Karpas-422 (cell line): ENCODE results near the gene CALML5. TPM values are rescaled to one million over a fixed set of nuclear protein-coding genes. Genes with fewer than 3 reads are reported as not detected.

Experiments
- DNase-seq: peaks from one replicate; pipeline ENCODE4 v3.0.0-alpha.2; 2015
- H2AFZ ChIP-seq: fragments of 200-600 bp; sonication (generic); 2 replicates; pipeline ENCODE4 v1.6.1; 2014; ENCODE audit warnings: antibody characterized with exemption, low read length, mixed read lengths
- H3K27ac ChIP-seq: fragments of 200-600 bp; sonication (generic); 2 replicates; pipeline ENCODE4 v1.5.1; 2014; ENCODE audit warnings: mild to moderate bottlenecking, low read length, moderate library complexity
- H3K27me3 ChIP-seq: fragments of 200-600 bp; sonication (generic); 2 replicates; pipeline ENCODE4 v1.6.1; 2014; ENCODE audit warnings: low read length, mixed read lengths
- H3K36me3 ChIP-seq: fragments of 200-600 bp; sonication (generic); 2 replicates; pipeline ENCODE4 v1.6.1; 2014; ENCODE audit warnings: low read length, mixed read lengths; ENCODE audit not compliant: insufficient read depth
- H3K4me1 ChIP-seq: fragments of 200-600 bp; sonication (generic); 2 replicates; pipeline ENCODE4 v1.6.1; 2014; ENCODE audit warnings: mild to moderate bottlenecking, low read length, mixed read lengths
- H3K4me2 ChIP-seq: fragments of 200-600 bp; sonication (generic); 2 replicates; pipeline ENCODE4 v1.6.1; 2014; ENCODE audit warnings: low read length, low read depth, mild to moderate bottlenecking; ENCODE audit not compliant: poor library complexity, severe bottlenecking
- H3K4me3 ChIP-seq: fragments of 200-600 bp; sonication (generic); 2 replicates; pipeline ENCODE4 v1.5.1; 2014; ENCODE audit warnings: mild to moderate bottlenecking, antibody characterized with exemption, low read length, mixed read lengths
- H3K79me2 ChIP-seq: fragments of 200-600 bp; sonication (generic); 2 replicates; pipeline ENCODE4 v1.6.1; 2014; ENCODE audit warnings: mild to moderate bottlenecking, low read length, mixed read lengths
- H3K9ac ChIP-seq: fragments of 200-600 bp; sonication (generic); 2 replicates; pipeline ENCODE4 v1.6.0; 2014; ENCODE audit warnings: low read length
- H3K9me2 ChIP-seq: fragments of 200-600 bp; sonication (generic), shearing (Covaris generic); replicated peaks from 2 replicates; pipeline ENCODE4 v1.6.0; 2014; ENCODE audit warnings: mild to moderate bottlenecking, low read length, moderate library complexity; ENCODE audit not compliant: insufficient read depth
- H3K9me3 ChIP-seq: fragments of 300-700, 200-600 bp; sonication (generic); 2 replicates; pipeline ENCODE4 v1.6.1; 2014; ENCODE audit warnings: low read length, mixed read lengths
- H4K20me1 ChIP-seq: fragments of 200-600 bp; sonication (generic); 2 replicates; pipeline ENCODE4 v1.6.1; 2014; ENCODE audit warnings: mild to moderate bottlenecking, antibody characterized with exemption, low read length, low read depth; ENCODE audit not compliant: insufficient read depth
- total RNA-seq: library from RNA; depleted of rRNA; stranded (reverse); fragments of >200 nt; shearing (Covaris generic); gene quantifications from 2 replicates; pipeline ENCODE4 v1.2.3, GENCODE V29; 2014; ENCODE audit warnings: low replicate concordance

The CALML5 gene
- total RNA-seq, 1 experiment from 2014 or later: not detected

- H4K20me1 ChIP-seq: no peaks in the 10 kb centered on the region
These were observed 9.3 kb downstream of the CALML5 start for GRCh38 chr10:5490032-5490431.

GRCh38 chr10:5488272-5489161 lies 10.9 kb downstream of the CALML5 start:
- no peak overlapping the region for H3K4me2 ChIP-seq
- H4K20me1 ChIP-seq: no peaks in the 10 kb centered on the region
- H3K9me3 ChIP-seq: peaks cover 3% of the 10 kb centered on the region; the same call in 1 of the 2 replicates
- no peaks in the 10 kb centered on the region for H3K79me2 ChIP-seq
- no peaks in the 10 kb centered on the region for H3K9me2 ChIP-seq
- no peak overlapping the region for H2AFZ ChIP-seq
- no peak overlapping the region for H3K4me3 ChIP-seq
- no peaks in the 10 kb centered on the region for H3K36me3 ChIP-seq
- peaks cover 4% of the 10 kb centered on the region for H3K4me1 ChIP-seq
- DNase-seq: no peak
- H3K27me3 ChIP-seq: no peaks in the 10 kb centered on the region
- no peak overlapping the region for H3K27ac ChIP-seq
- H3K9ac ChIP-seq: no peak overlapping the region

More at GRCh38 chr10:5490032-5490431, 9.3 kb downstream of the CALML5 start:
- no peaks in the 10 kb centered on the region for H3K36me3 ChIP-seq
- H2AFZ ChIP-seq: no peak overlapping the region
- H3K27me3 ChIP-seq: no peaks in the 10 kb centered on the region
- H3K79me2 ChIP-seq: no peaks in the 10 kb centered on the region
- H3K4me2 ChIP-seq: no peak overlapping the region
- no peak overlapping the region for H3K27ac ChIP-seq
- peaks cover 3% of the 10 kb centered on the region; the same call in 1 of the 2 replicates for H3K9me3 ChIP-seq
- no peak for DNase-seq
- no peaks in the 10 kb centered on the region for H3K9me2 ChIP-seq
- peaks cover 4% of the 10 kb centered on the region for H3K4me1 ChIP-seq
- H3K9ac ChIP-seq: no peak overlapping the region
- H3K4me3 ChIP-seq: no peak overlapping the region

DNA sequence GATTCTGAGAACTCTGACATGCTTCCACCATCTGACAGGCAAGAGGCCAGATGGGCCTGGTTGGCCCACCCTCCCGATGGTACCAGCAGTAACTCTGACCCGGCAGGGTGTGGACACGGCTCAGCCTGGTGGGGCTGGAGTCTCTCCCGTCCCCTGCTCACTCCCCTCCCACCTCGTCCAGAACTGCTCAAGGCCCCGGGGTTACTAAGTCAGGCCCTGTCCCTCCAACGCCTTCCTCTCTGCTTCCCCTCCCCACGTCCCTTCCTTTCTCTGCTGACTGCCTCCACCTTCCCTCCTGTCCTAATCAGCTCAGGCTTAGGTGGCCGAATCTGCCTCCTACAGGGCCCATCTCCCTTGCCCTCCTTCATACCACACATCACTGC lies 12.5 kb downstream of the CALML5 start:
- H3K27me3 ChIP-seq: no peaks in the 10 kb centered on the region
- no peaks in the 10 kb centered on the region for H3K9me2 ChIP-seq
- H3K9me3 ChIP-seq: no peaks in the 10 kb centered on the region
- no peaks in the 10 kb centered on the region for H3K79me2 ChIP-seq
- no peak overlapping the region for H2AFZ ChIP-seq
- peaks cover 4% of the 10 kb centered on the region for H3K4me1 ChIP-seq
- H4K20me1 ChIP-seq: no peaks in the 10 kb centered on the region
- no peak overlapping the region for H3K9ac ChIP-seq
- H3K4me3 ChIP-seq: no peak overlapping the region
- DNase-seq: no peak
- H3K4me2 ChIP-seq: no peak overlapping the region
- H3K36me3 ChIP-seq: no peaks in the 10 kb centered on the region
- H3K27ac ChIP-seq: no peak overlapping the region

GRCh38 chr10:5485948-5486852 lies 13.2 kb downstream of the CALML5 start:
- Histone ChIP-seq H3K27me3 (no peaks in the 10 kb centered on the region), H3K4me2 (no peak overlapping the region), H3K9me2 (no peaks in the 10 kb centered on the region), H2AFZ (no peak overlapping the region), H3K4me3 (no peak overlapping the region), H3K9me3 (no peaks in the 10 kb centered on the region), H3K27ac (no peak overlapping the region), H3K36me3 (no peaks in the 10 kb centered on the region), H3K9ac (no peak overlapping the region), H3K4me1 (peaks cover 4% of the 10 kb centered on the region), H3K79me2 (no peaks in the 10 kb centered on the region), H4K20me1 (no peaks in the 10 kb centered on the region)
- DNase-seq: no peak

DNA sequence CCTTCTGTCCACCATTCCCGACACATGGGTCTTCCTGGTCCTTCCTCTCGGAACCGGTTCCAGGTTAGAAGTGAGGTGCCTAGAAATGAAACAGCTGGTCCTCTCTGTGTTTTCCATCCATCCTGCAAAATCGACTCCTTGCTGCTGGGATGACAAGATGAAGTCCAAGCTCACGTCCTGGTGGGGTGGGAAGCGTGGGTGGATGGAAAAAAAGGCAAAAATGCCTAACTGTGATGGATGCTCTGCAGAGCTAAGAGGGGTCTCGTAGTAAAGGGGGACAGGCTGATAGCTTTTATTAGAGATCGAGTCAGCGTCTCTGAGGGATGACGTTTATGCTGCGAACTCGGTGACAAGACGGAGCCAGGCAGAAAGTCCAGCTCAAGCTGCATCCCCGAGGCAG lies 14.1 kb downstream of the CALML5 start:
- no peaks in the 10 kb centered on the region for H3K9me3 ChIP-seq
- peaks cover 4% of the 10 kb centered on the region for H3K4me1 ChIP-seq
- H3K36me3 ChIP-seq: no peaks in the 10 kb centered on the region
- DNase-seq: no peak
- no peak overlapping the region for H3K27ac ChIP-seq
- no peaks in the 10 kb centered on the region for H3K27me3 ChIP-seq
- H3K9me2 ChIP-seq: no peaks in the 10 kb centered on the region
- no peak overlapping the region for H3K9ac ChIP-seq
- no peak overlapping the region for H2AFZ ChIP-seq
- no peaks in the 10 kb centered on the region for H4K20me1 ChIP-seq
- H3K4me2 ChIP-seq: no peak overlapping the region
- no peak overlapping the region for H3K4me3 ChIP-seq
- no peaks in the 10 kb centered on the region for H3K79me2 ChIP-seq

DNA sequence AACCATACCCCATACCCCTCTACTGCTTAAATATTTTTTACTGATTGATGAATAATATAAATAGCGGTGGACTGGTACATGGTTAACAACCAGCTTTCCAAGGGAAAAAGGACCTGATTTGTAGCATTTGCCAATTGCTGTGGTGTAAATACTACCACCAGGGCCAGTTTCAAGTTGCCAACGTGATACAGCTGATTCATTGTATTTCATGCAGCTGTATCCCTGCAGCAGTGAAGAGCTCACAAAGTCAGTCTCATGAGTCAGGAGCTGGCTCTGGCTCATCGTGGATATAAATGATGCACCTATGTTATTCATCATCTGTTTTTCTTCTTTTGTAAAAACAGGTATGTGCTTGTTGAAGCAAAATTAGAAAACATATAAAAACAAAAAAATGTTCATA lies 15.2 kb downstream of the CALML5 start:
- Histone ChIP-seq H3K79me2 (no peaks in the 10 kb centered on the region), H3K4me2 (no peak overlapping the region)

GRCh38 chr10:5482016-5482415 lies 17.4 kb downstream of the CALML5 start:
- H3K36me3 ChIP-seq: no peaks in the 10 kb centered on the region
- H3K79me2 ChIP-seq: no peaks in the 10 kb centered on the region
- H3K9ac ChIP-seq: no peak overlapping the region
- H3K27me3 ChIP-seq: no peaks in the 10 kb centered on the region
- H3K27ac ChIP-seq: no peak overlapping the region
- no peak for DNase-seq
- no peaks in the 10 kb centered on the region for H3K9me3 ChIP-seq
- H3K4me1 ChIP-seq: peaks cover 1% of the 10 kb centered on the region
- no peaks in the 10 kb centered on the region for H3K9me2 ChIP-seq
- no peak overlapping the region for H2AFZ ChIP-seq
- no peak overlapping the region for H3K4me3 ChIP-seq
- no peaks in the 10 kb centered on the region for H4K20me1 ChIP-seq
- no peak overlapping the region for H3K4me2 ChIP-seq

More for the DNA sequence above, 15.2 kb downstream of the CALML5 start:
- no peak overlapping the region for H3K9ac ChIP-seq
- no peak overlapping the region for H3K27ac ChIP-seq
- no peaks in the 10 kb centered on the region for H3K9me3 ChIP-seq
- DNase-seq: no peak
- H3K4me1 ChIP-seq: peaks cover 4% of the 10 kb centered on the region
- no peaks in the 10 kb centered on the region for H3K9me2 ChIP-seq
- H3K36me3 ChIP-seq: no peaks in the 10 kb centered on the region
- H2AFZ ChIP-seq: no peak overlapping the region
- H3K4me3 ChIP-seq: no peak overlapping the region
- no peaks in the 10 kb centered on the region for H3K27me3 ChIP-seq
- no peaks in the 10 kb centered on the region for H4K20me1 ChIP-seq

DNA sequence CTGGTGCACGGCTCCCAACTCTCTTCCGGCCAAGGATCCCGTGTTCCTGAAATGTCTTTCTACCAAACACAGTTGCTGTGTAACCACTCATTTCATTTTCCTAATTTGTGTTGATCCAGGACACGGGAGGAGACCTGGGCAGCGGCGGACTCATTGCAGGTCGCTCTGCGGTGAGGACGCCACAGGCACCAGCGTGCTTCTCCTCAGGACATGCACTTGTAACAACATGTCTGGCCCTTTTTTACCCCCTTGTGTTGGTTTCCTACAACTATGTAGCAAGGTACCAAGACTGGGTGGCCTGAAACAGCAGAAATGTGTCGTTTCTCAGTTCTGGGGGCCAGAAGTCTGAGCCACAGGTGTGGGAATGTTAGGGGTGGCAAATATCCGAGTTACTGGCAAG lies 18.2 kb downstream of the CALML5 start:
- Histone ChIP-seq H3K36me3 (no peaks in the 10 kb centered on the region), H3K79me2 (no peaks in the 10 kb centered on the region), H3K9me3 (no peaks in the 10 kb centered on the region), H3K4me2 (no peak overlapping the region), H3K27me3 (no peaks in the 10 kb centered on the region), H3K9me2 (no peaks in the 10 kb centered on the region), H3K4me3 (no peak overlapping the region), H4K20me1 (no peaks in the 10 kb centered on the region), H3K27ac (no peak overlapping the region), H3K4me1 (no peaks in the 10 kb centered on the region), H2AFZ (no peak overlapping the region), H3K9ac (no peak overlapping the region)
- DNase-seq: no peak
